ENCODE results near the gene ONECUT2.

The ONECUT2 gene

GRCh38 chr18:57533006-57533867, 98.1 kb downstream of the ONECUT2 start:
- no peaks in the 10 kb centered on the region for H3K4me1 ChIP-seq (ENCODE audit: control insufficient read depth, insufficient read depth, low read length)
- H3K9me3 ChIP-seq (ENCODE audit: control insufficient read depth in 2 of 2, low read length in 2 of 2) = no peaks in the 10 kb centered on the region
- H3K27me3 ChIP-seq (ENCODE audit: control insufficient read depth in 1 of 2, insufficient read depth in 2 of 2, low read length in 2 of 2) = peaks cover 0 to 5% of the 10 kb centered on the region in 2 donors
- no peak overlapping the region for H3K4me3 ChIP-seq (ENCODE audit: low read length in 2 of 2)
- no peaks in the 10 kb centered on the region for H3K36me3 ChIP-seq (ENCODE audit: control insufficient read depth in 2 of 2, insufficient read depth in 2 of 2, low read length in 2 of 2)
- no peak overlapping the region for H3K9ac ChIP-seq (ENCODE audit: low read length in 2 of 2)
- H3K27ac ChIP-seq (ENCODE audit: low read length) = no peak overlapping the region

- H3K27ac ChIP-seq (ENCODE audit: low read length) = no peak overlapping the region
- no peaks in the 10 kb centered on the region for H3K36me3 ChIP-seq (ENCODE audit: control insufficient read depth in 2 of 2, insufficient read depth in 2 of 2, low read length in 2 of 2)
- no peak overlapping the region for H3K4me3 ChIP-seq (ENCODE audit: low read length in 2 of 2)
- H3K4me1 ChIP-seq (ENCODE audit: control insufficient read depth, insufficient read depth, low read length) = no peaks in the 10 kb centered on the region
- H3K9me3 ChIP-seq (ENCODE audit: control insufficient read depth in 2 of 2, low read length in 2 of 2) = no peaks in the 10 kb centered on the region
- no peak overlapping the region for H3K9ac ChIP-seq (ENCODE audit: low read length in 2 of 2)
- peaks cover 0 to 5% of the 10 kb centered on the region in 2 donors for H3K27me3 ChIP-seq (ENCODE audit: control insufficient read depth in 1 of 2, insufficient read depth in 2 of 2, low read length in 2 of 2)
Observed at GRCh38 chr18:57533868-57534510, 98.8 kb downstream of the ONECUT2 start.

DNA sequence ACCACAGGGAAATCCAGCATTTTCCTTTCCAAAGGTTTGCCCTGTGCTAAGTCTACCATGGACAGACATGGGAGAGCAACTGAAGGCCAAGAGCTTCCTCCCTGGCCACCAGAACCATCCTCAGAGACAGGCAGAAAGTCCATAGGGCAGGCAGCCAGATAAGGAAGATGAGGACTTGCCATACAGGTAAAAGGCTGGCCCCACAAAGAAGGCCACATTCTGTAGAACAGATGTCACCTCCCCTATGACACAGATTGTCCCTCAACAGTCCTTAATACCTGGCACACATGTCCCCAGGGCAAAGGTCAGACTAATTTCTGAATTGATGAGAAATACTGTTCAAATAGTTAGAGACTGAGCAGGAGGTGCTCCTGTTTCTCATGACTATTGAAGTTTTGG, 99.3 kb downstream of the ONECUT2 start:
- no peak overlapping the region for H3K9ac ChIP-seq (ENCODE audit: low read length in 2 of 2)
- H3K36me3 ChIP-seq (ENCODE audit: control insufficient read depth in 2 of 2, insufficient read depth in 2 of 2, low read length in 2 of 2) = no peaks in the 10 kb centered on the region
- H3K9me3 ChIP-seq (ENCODE audit: control insufficient read depth in 2 of 2, low read length in 2 of 2) = no peaks in the 10 kb centered on the region
- no peak overlapping the region for H3K4me3 ChIP-seq (ENCODE audit: low read length in 2 of 2)
- H3K4me1 ChIP-seq (ENCODE audit: control insufficient read depth, insufficient read depth, low read length) = no peaks in the 10 kb centered on the region
- no peak overlapping the region for H3K27ac ChIP-seq (ENCODE audit: low read length)
- H3K27me3 ChIP-seq (ENCODE audit: control insufficient read depth in 1 of 2, insufficient read depth in 2 of 2, low read length in 2 of 2) = peaks cover 0 to 5% of the 10 kb centered on the region in 2 donors

DNA sequence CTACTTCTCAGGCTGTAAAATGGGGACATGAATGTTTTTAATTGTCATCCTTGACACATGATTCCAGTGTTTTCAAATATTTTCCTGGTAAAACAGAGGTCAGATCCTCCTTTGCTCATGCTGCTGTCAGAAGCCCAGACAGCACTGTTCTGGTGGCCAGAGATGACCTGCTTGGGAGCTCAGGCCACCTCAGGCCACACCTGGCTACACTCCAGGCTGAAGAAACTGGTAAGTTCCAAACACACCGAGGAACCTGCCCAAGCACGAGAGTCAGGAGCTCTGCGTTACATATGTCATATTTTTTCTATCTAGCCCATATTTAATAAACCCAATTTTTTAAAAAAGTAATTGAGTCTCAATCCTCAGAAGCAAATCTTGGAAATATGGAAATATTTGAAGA, 103.4 kb downstream of the ONECUT2 start:
- Histone ChIP-seq H3K9me3 (ENCODE audit: control insufficient read depth in 2 of 2, low read length in 2 of 2) (no peaks in the 10 kb centered on the region), H3K36me3 (ENCODE audit: control insufficient read depth in 2 of 2, insufficient read depth in 2 of 2, low read length in 2 of 2) (no peaks in the 10 kb centered on the region), H3K4me3 (ENCODE audit: low read length in 2 of 2) (no peak overlapping the region), H3K9ac (ENCODE audit: low read length in 2 of 2) (no peak overlapping the region), H3K4me1 (ENCODE audit: control insufficient read depth, insufficient read depth, low read length) (no peaks in the 10 kb centered on the region), H3K27ac (ENCODE audit: low read length) (no peak overlapping the region), H3K27me3 (ENCODE audit: control insufficient read depth in 1 of 2, insufficient read depth in 2 of 2, low read length in 2 of 2) (peaks cover 0 to 5% of the 10 kb centered on the region in 2 donors)

- no peak overlapping the region for H3K27ac ChIP-seq (ENCODE audit: low read length)
- H3K4me3 ChIP-seq (ENCODE audit: low read length in 2 of 2) = no peak overlapping the region
- no peaks in the 10 kb centered on the region for H3K36me3 ChIP-seq (ENCODE audit: control insufficient read depth in 2 of 2, insufficient read depth in 2 of 2, low read length in 2 of 2)
- H3K4me1 ChIP-seq (ENCODE audit: control insufficient read depth, insufficient read depth, low read length) = no peaks in the 10 kb centered on the region
- H3K9ac ChIP-seq (ENCODE audit: low read length in 2 of 2) = no peak overlapping the region
- peaks cover 0 to 5% of the 10 kb centered on the region in 2 donors for H3K27me3 ChIP-seq (ENCODE audit: control insufficient read depth in 1 of 2, insufficient read depth in 2 of 2, low read length in 2 of 2)
- no peaks in the 10 kb centered on the region for H3K9me3 ChIP-seq (ENCODE audit: control insufficient read depth in 2 of 2, low read length in 2 of 2)
Observed at GRCh38 chr18:57539702-57540101, 104.5 kb downstream of the ONECUT2 start.

Measured in stomach smooth muscle (tissue), 2 donors.